IMR-90 (cell line): ENCODE measurements around the gene IMPG2. TPM values are rescaled to one million over a fixed set of nuclear protein-coding genes. Genes with fewer than 3 reads are reported as not detected.
A peak's percentile ranks its signal among the peaks of the same experiment; 100 is the strongest.

Experiments used
- ATAC-seq: fragments of 200-7000 bp; cut with Tn5 transposase; 2 replicates; pipeline ENCODE4 v1.9.1; 2020; ENCODE audit warnings: low read depth, mild to moderate bottlenecking, moderate library complexity
- BruUV-seq: library from RNA; stranded (reverse); fragments of 400-500 nt; replicated peaks from 2 replicates; lab custom pipeline; 2021; lab: Mats Ljungman, UMichigan
- CTCF ChIA-PET: fragments of 300-600 bp; formaldehyde crosslinking; extraction: SDS; loops from one replicate; lab custom pipeline; 2021; ENCODE audit warnings: antibody characterized with exemption; lab: Yijun Ruan, JAX
- POLR2A ChIA-PET: fragments of 300-600 bp; sonication (Branson Sonifier 250); formaldehyde crosslinking; loops from one replicate; lab custom pipeline; 2022; ENCODE audit warnings: antibody characterized with exemption; ENCODE audit not compliant: unreplicated experiment; lab: Charles Lee
- DNase-seq: peaks from one replicate; pipeline ENCODE4 v3.0.0; 2013
- H2AFZ ChIP-seq: replicated peaks from 2 replicates; pipeline ENCODE3; 2013; ENCODE audit warnings: low read length, mild to moderate bottlenecking; ENCODE audit not compliant: poor library complexity
- H2AK5ac ChIP-seq: 2 replicates; pipeline ENCODE4 v1.6.1; 2013; ENCODE audit warnings: low read depth, low read length, inconsistent platforms
- H2AK9ac ChIP-seq: replicated peaks from 2 replicates; pipeline ENCODE3; 2013; ENCODE audit warnings: mild to moderate bottlenecking, low read depth, low read length, moderate library complexity; ENCODE audit not compliant: poor library complexity
- H2BK120ac ChIP-seq: 2 replicates; pipeline ENCODE4 v1.6.1; 2013; ENCODE audit warnings: low read depth, low read length, inconsistent platforms
- H2BK15ac ChIP-seq: 3 replicates; pipeline ENCODE4 v1.6.1; 2013; ENCODE audit warnings: low read depth, low read length, inconsistent platforms
- H2BK20ac ChIP-seq: 2 replicates; pipeline ENCODE4 v1.6.1; 2013; ENCODE audit warnings: low read depth, mild to moderate bottlenecking, inconsistent platforms, low read length, moderate library complexity
- H2BK5ac ChIP-seq: 2 replicates; pipeline ENCODE4 v1.6.1; 2013; ENCODE audit warnings: mild to moderate bottlenecking, low read depth, low read length, inconsistent platforms; ENCODE audit not compliant: poor library complexity, severe bottlenecking
- H3K14ac ChIP-seq: replicated peaks from 2 replicates; pipeline ENCODE4 v1.6.1; 2013; ENCODE audit warnings: low read depth, low read length, inconsistent platforms
- H3K18ac ChIP-seq: 2 replicates; pipeline ENCODE4 v1.6.1; 2013; ENCODE audit warnings: low read depth, low read length, control low read depth
- H3K23ac ChIP-seq: 2 replicates; pipeline ENCODE4 v1.6.1; 2013; ENCODE audit warnings: low read depth, low read length, inconsistent platforms
- H3K27ac ChIP-seq: 2 replicates; pipeline ENCODE4 v1.5.1; 2013; ENCODE audit warnings: mild to moderate bottlenecking, control low read depth, low read length; ENCODE audit not compliant: insufficient read depth
- H3K27me3 ChIP-seq: 2 replicates; pipeline ENCODE4 v1.6.1; 2013; ENCODE audit warnings: low read length; ENCODE audit not compliant: control insufficient read depth, insufficient read depth
- H3K36me3 ChIP-seq: 2 replicates; pipeline ENCODE4 v1.6.1; 2013; ENCODE audit warnings: low read length, mixed read lengths; ENCODE audit not compliant: control insufficient read depth, insufficient read depth
- H3K4ac ChIP-seq: 2 replicates; pipeline ENCODE4 v1.6.1; 2013; ENCODE audit warnings: low read depth, low read length, inconsistent platforms
- H3K4me1 ChIP-seq: 2 replicates; pipeline ENCODE4 v1.6.1; 2013; ENCODE audit warnings: low read length, mixed read lengths; ENCODE audit not compliant: control insufficient read depth, insufficient read depth
- H3K4me2 ChIP-seq: 2 replicates; pipeline ENCODE4 v1.6.1; 2013; ENCODE audit warnings: low read depth, mild to moderate bottlenecking, control low read depth, low read length, moderate library complexity
- H3K4me3 ChIP-seq: 2 replicates; pipeline ENCODE4 v1.5.1; 2013; ENCODE audit warnings: low read depth, mild to moderate bottlenecking, control low read depth, low read length, moderate library complexity; ENCODE audit not compliant: insufficient read depth
- H3K56ac ChIP-seq: 2 replicates; pipeline ENCODE4 v1.6.1; 2013; ENCODE audit warnings: low read length, inconsistent platforms; ENCODE audit not compliant: insufficient read depth; ENCODE audit errors: extremely low read depth
- H3K79me1 ChIP-seq, 2 experiments: 2 replicates each; pipeline ENCODE4 v1.6.1; 2013; ENCODE audit warnings: low read length in 2 of 2, inconsistent platforms in 1 of 2, low read depth in 1 of 2
- H3K9ac ChIP-seq: 2 replicates; pipeline ENCODE4 v1.6.1; 2013; ENCODE audit warnings: low read depth, low read length, control low read depth
- H3K9me1 ChIP-seq: 2 replicates; pipeline ENCODE4 v1.6.1; 2013; ENCODE audit warnings: low read length, inconsistent platforms; ENCODE audit not compliant: insufficient read depth
- H3K9me3 ChIP-seq: 2 replicates; pipeline ENCODE4 v1.6.1; 2013; ENCODE audit warnings: low read length; ENCODE audit not compliant: control insufficient read depth, insufficient read depth
- H4K20me1 ChIP-seq: 2 replicates; pipeline ENCODE4 v1.6.1; 2013; ENCODE audit warnings: low read length, inconsistent platforms; ENCODE audit not compliant: insufficient read depth
- H4K5ac ChIP-seq: 2 replicates; pipeline ENCODE4 v1.6.1; 2013; ENCODE audit warnings: mild to moderate bottlenecking, low read depth, low read length, control low read depth
- H4K8ac ChIP-seq, 2 experiments: 2 replicates each; pipeline ENCODE4 v1.6.1; 2013; ENCODE audit warnings: low read depth in 2 of 2, low read length in 2 of 2, control low read depth in 1 of 2, inconsistent platforms in 1 of 2
- H4K91ac ChIP-seq: 2 replicates; pipeline ENCODE4 v1.6.1; 2013; ENCODE audit warnings: low read depth, low read length, inconsistent platforms; ENCODE audit not compliant: insufficient read depth
- BHLHE40 ChIP-seq: fragments of 150-350 bp; IDR thresholded peaks from 2 replicates; pipeline ENCODE4 v1.6.1; 2016; ENCODE audit warnings: mild to moderate bottlenecking, low read depth, low read length
- CEBPB ChIP-seq: IDR thresholded peaks from 2 replicates; pipeline ENCODE4 v1.6.1; 2012; ENCODE audit warnings: low read depth, low read length, improper control_type of control experiment
- FOS ChIP-seq: fragments of 150-350 bp; IDR thresholded peaks from 2 replicates; pipeline ENCODE4 v1.6.1; 2016; ENCODE audit warnings: low read depth, low read length
- MAFK ChIP-seq: IDR thresholded peaks from 2 replicates; pipeline ENCODE4 v1.6.1; 2012; ENCODE audit warnings: low read depth, low read length, improper control_type of control experiment
- MAZ ChIP-seq: IDR thresholded peaks from 2 replicates; pipeline ENCODE4 v1.6.1; 2012; ENCODE audit warnings: low read depth, mild to moderate bottlenecking, low read length, improper control_type of control experiment, moderate library complexity, borderline replicate concordance
- MXI1 ChIP-seq: IDR thresholded peaks from 2 replicates; pipeline ENCODE4 v1.6.1; 2012; ENCODE audit warnings: low read depth, mild to moderate bottlenecking, low read length, moderate library complexity, borderline replicate concordance
- POLR2A ChIP-seq: IDR thresholded peaks from 2 replicates; pipeline ENCODE4 v1.6.1; 2012; ENCODE audit warnings: mild to moderate bottlenecking, low read depth, low read length
- RAD21 ChIP-seq: IDR thresholded peaks from 2 replicates; pipeline ENCODE4 v1.6.1; 2012; ENCODE audit warnings: low read length, improper control_type of control experiment
- RCOR1 ChIP-seq: IDR thresholded peaks from 2 replicates; pipeline ENCODE4 v1.6.1; 2012; ENCODE audit warnings: mild to moderate bottlenecking, low read length, improper control_type of control experiment; ENCODE audit not compliant: insufficient replicate concordance
- RFX5 ChIP-seq: IDR thresholded peaks from 2 replicates; pipeline ENCODE4 v1.8.0; 2012; ENCODE audit warnings: low read depth, mild to moderate bottlenecking, low read length, moderate library complexity
- SMC3 ChIP-seq: fragments of 150-350 bp; IDR thresholded peaks from 2 replicates; pipeline ENCODE4 v1.6.1; 2016; ENCODE audit warnings: low read depth, mild to moderate bottlenecking, antibody characterized with exemption, low read length, moderate library complexity
- WGBS, 2 experiments: methylation state at CpG; one replicate each; pipeline versions ENCODE4 v1.1.5 to v1.1.7; 2013; ENCODE audit warnings: missing lambda C conversion rate in 2 of 2; ENCODE audit not compliant: insufficient read length in 1 of 2; ENCODE audit errors: extremely low coverage in 2 of 2; 5-methylcytosine and 5-hydroxymethylcytosine counted together
- dilution Hi-C: fragments of 300-500 bp; cut with HindIII; formaldehyde crosslinking; loops from one replicate; pipeline ENCODE4 v1.14.3; 2018; ENCODE audit warnings: low sequenced_read_pairs; ENCODE audit not compliant: unreplicated experiment
- in situ Hi-C: fragments of 300-500 bp; cut with MboI; formaldehyde crosslinking; loops from 3 replicates; pipeline ENCODE4 v1.14.3; 2019; ENCODE audit warnings: low sequenced_read_pairs, inconsistent platforms, mixed read lengths
- intact Hi-C: fragments of 100-400 bp; cut with micrococcal nuclease; formaldehyde crosslinking; loops from 2 replicates; pipeline ENCODE4 v1.10.0; 2022
- polyA plus RNA-seq, 3 experiments: library from polyadenylated mRNA; depleted of rRNA; stranded (reverse); fragments of >200 nt; gene quantifications; 2 replicates each; pipeline ENCODE4 v1.2.3, GENCODE V29; 2012; ENCODE audit warnings: low replicate concordance in 1 of 3
- total RNA-seq: library from RNA; depleted of rRNA; stranded (reverse); fragments of >200 nt; gene quantifications from 2 replicates; pipeline ENCODE4 v1.2.3, GENCODE V29; 2012
- TF ChIP-seq, protein P1 (sequence below): fragments of 150-350 bp; IDR thresholded peaks from 2 replicates; pipeline ENCODE4 v1.6.1; 2016; ENCODE audit warnings: low read depth, mild to moderate bottlenecking, low read length, moderate library complexity, borderline replicate concordance
- TF ChIP-seq, protein P2 (sequence below): conservative IDR thresholded peaks from 2 replicates; pipeline ENCODE4 v1.5.1; 2012; ENCODE audit warnings: mild to moderate bottlenecking, low read depth, low read length, improper control_type of control experiment

The IMPG2 gene
- total and polyA plus RNA-seq, 2 of the 4 experiments (the other 2 are of a cell fraction), result 0.10 to 0.18 TPM

DNA sequence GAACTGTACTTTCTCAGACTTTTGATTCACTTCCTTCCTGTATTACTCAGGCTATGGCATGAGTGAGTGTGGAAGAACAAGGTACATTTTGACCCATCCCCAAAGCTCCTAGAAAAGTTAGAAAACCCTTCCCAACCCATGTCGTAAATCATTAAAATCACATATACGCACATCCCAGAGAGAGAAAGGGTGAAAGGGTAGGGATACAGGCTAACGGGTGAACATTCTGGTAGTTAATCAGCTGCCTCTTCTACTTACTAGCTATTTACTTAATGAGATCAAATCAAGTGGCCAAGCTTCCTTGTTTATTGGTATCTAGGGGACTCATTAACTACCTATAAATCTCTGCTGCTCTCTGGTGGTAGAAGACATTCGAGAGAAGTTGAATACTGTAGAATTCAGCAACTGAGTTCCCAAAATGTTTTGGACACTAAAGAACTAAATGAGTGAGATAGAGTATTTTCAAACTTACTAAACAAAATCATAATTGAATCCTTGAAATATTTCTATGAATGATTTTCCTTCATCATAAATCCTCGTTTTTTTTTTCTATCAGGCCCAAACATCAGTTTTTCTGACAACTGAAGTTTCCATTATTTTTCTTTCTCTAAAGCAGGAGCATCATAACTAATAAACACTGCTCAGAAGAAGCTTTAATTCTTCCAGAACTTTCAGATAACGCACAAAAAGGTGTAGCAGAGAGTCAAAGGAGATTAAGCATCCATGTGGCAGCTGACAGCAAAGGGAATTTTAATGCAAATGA is 124.2 kb downstream of the IMPG2 start:
- Histone ChIP-seq H3K79me1 (no peaks in the 10 kb centered on the region), H4K20me1 (no peaks in the 10 kb centered on the region), H2AFZ (no peak overlapping the region), H3K14ac (no peak overlapping the region), H3K27me3 (0 out of 2 replicates have a peak, but pooled peaks cover 1% of the 10 kb centered on the region), H3K18ac (no peak overlapping the region), H4K5ac (no peak overlapping the region), H4K8ac (no peak overlapping the region; a peak in 1 of 4 replicates), H3K27ac (no peak overlapping the region), H2AK9ac (no peak overlapping the region), H2AK5ac (no peak overlapping the region), H3K9me3 (no peaks in the 10 kb centered on the region), H3K4me3 (no peak overlapping the region), H3K23ac (no peak overlapping the region), H2BK15ac (0 out of 3 replicates have a peak overlapping the region, but pooled peaks have one; percentile 38), H2BK20ac (peak overlapping the region; percentile 30; the same call in 1 of the 2 replicates), H3K36me3 (no peaks in the 10 kb centered on the region), H2BK120ac (peak overlapping the region; percentile 14; the same call in 1 of the 2 replicates), H3K9ac (no peak overlapping the region; the same call in 1 of the 2 replicates), H3K9me1 (no peaks in the 10 kb centered on the region), H3K56ac (no peak overlapping the region), H3K4me1 (no peaks in the 10 kb centered on the region; the same call in 1 of the 2 replicates), H3K4me2 (no peak overlapping the region), H2BK5ac (no peak overlapping the region), H3K4ac (peak overlapping the region; percentile 8; the same call in 1 of the 2 replicates), H4K91ac (no peak overlapping the region)
- TF ChIP-seq, protein P1, sequence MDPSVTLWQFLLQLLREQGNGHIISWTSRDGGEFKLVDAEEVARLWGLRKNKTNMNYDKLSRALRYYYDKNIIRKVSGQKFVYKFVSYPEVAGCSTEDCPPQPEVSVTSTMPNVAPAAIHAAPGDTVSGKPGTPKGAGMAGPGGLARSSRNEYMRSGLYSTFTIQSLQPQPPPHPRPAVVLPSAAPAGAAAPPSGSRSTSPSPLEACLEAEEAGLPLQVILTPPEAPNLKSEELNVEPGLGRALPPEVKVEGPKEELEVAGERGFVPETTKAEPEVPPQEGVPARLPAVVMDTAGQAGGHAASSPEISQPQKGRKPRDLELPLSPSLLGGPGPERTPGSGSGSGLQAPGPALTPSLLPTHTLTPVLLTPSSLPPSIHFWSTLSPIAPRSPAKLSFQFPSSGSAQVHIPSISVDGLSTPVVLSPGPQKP, result no peak
- TF ChIP-seq BHLHE40 (no peak), RAD21 (peak; percentile 87), MXI1 (no peak), MAFK (no peak), SMC3 (peak; percentile 98), MAZ (no peak), CEBPB (no peak), RCOR1 (no peak), FOS (no peak), RFX5 (no peak), POLR2A (0 out of 2 replicates have a peak, but pooled peaks have one; percentile 27)
- TF ChIP-seq, protein P2, sequence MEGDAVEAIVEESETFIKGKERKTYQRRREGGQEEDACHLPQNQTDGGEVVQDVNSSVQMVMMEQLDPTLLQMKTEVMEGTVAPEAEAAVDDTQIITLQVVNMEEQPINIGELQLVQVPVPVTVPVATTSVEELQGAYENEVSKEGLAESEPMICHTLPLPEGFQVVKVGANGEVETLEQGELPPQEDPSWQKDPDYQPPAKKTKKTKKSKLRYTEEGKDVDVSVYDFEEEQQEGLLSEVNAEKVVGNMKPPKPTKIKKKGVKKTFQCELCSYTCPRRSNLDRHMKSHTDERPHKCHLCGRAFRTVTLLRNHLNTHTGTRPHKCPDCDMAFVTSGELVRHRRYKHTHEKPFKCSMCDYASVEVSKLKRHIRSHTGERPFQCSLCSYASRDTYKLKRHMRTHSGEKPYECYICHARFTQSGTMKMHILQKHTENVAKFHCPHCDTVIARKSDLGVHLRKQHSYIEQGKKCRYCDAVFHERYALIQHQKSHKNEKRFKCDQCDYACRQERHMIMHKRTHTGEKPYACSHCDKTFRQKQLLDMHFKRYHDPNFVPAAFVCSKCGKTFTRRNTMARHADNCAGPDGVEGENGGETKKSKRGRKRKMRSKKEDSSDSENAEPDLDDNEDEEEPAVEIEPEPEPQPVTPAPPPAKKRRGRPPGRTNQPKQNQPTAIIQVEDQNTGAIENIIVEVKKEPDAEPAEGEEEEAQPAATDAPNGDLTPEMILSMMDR, result peak; percentile 81
- ATAC-seq (peak; percentile 71), DNase-seq (peak; percentile 72)
- ChIA-PET CTCF (interaction anchor here (0.5 to 2.0 kb wide), 15 partner anchors 11 to 733 kb away, joined by 3 to 30 read pairs (median 4); no protein-coding TSS in a partner anchor), POLR2A (interaction anchor here (0.7 kb wide), 1 partner anchor 303 kb away, joined by 3 read pairs; no protein-coding TSS in a partner anchor)
- in situ Hi-C loops, result no loop called here
- intact Hi-C loops, result loop anchor here (1.0 to 10.0 kb wide), 8 partner anchors 124 to 881 kb away; no protein-coding TSS in a partner anchor
- dilution Hi-C loops, result no loop called here
- no CpG with 5 or more reads among the region's 6 CpGs for WGBS, 2 experiments
- no TSS peak for BruUV-seq
